ENCODE measurements around the gene RDH12.

The RDH12 gene

GRCh38 chr14:67673451-67673850 is 28.2 kb upstream of the RDH12 start:
- TF ChIP-seq CTCF (IDR thresholded peaks at IDR 0.05; ENCODE audit: low read length) (no peak), EZH2 (IDR thresholded peaks at IDR 0.05; ENCODE audit: borderline replicate concordance, low read length) (no peak)
- H3K9ac ChIP-seq (ENCODE audit: low read length) = peak overlapping the region; percentile 84
- H3K4me3 ChIP-seq (ENCODE audit: low read depth, low read length, poor library complexity, severe bottlenecking) = peak overlapping the region; percentile 81
- H2AFZ ChIP-seq (ENCODE audit: low read length) = no peak overlapping the region
- no peaks in the 10 kb centered on the region; the same call in 1 of the 2 replicates for H3F3A ChIP-seq (ENCODE audit: insufficient read depth, low read length)
- H3K4me1 ChIP-seq (ENCODE audit: insufficient read depth, low read length, severe bottlenecking) = peaks cover 29% of the 10 kb centered on the region
- no peak overlapping the region for H3K27ac ChIP-seq (ENCODE audit: low read depth, low read length, poor library complexity, severe bottlenecking)
- H3K27me3 ChIP-seq (ENCODE audit: insufficient read depth, low read length) = no peaks in the 10 kb centered on the region
- peaks cover 22% of the 10 kb centered on the region for H3K36me3 ChIP-seq (ENCODE audit: insufficient read depth, low read length)
- H3K4me2 ChIP-seq (ENCODE audit: low read length) = peak overlapping the region; percentile 99
- H3K9me2 ChIP-seq (ENCODE audit: low read depth, low read length) = no peaks in the 10 kb centered on the region
- peaks cover 29% of the 10 kb centered on the region for H3K79me2 ChIP-seq (ENCODE audit: insufficient read depth, low read length)
- 0 out of 2 replicates have a peak, but pooled peaks cover 3% of the 10 kb centered on the region for H4K20me1 ChIP-seq (ENCODE audit: insufficient read depth, low read length)
- H3K9me3 ChIP-seq (ENCODE audit: low read length) = no peaks in the 10 kb centered on the region

GRCh38 chr14:67674139-67674479 is 27.6 kb upstream of the RDH12 start:
- Histone ChIP-seq H3K4me1 (ENCODE audit: insufficient read depth, low read length, severe bottlenecking) (peaks cover 29% of the 10 kb centered on the region), H3K9me3 (ENCODE audit: low read length) (no peaks in the 10 kb centered on the region), H3K4me2 (ENCODE audit: low read length) (peak overlapping the region; percentile 99), H3K27me3 (ENCODE audit: insufficient read depth, low read length) (no peaks in the 10 kb centered on the region), H3K36me3 (ENCODE audit: insufficient read depth, low read length) (peaks cover 28% of the 10 kb centered on the region), H3F3A (ENCODE audit: insufficient read depth, low read length) (no peaks in the 10 kb centered on the region; the same call in 1 of the 2 replicates), H3K9ac (ENCODE audit: low read length) (peak overlapping the region; percentile 84), H3K9me2 (ENCODE audit: low read depth, low read length) (no peaks in the 10 kb centered on the region), H3K27ac (ENCODE audit: low read depth, low read length, poor library complexity, severe bottlenecking) (no peak overlapping the region), H4K20me1 (ENCODE audit: insufficient read depth, low read length) (0 out of 2 replicates have a peak, but pooled peaks cover 3% of the 10 kb centered on the region), H3K4me3 (ENCODE audit: low read depth, low read length, poor library complexity, severe bottlenecking) (peak overlapping the region; percentile 81), H3K79me2 (ENCODE audit: insufficient read depth, low read length) (peaks cover 29% of the 10 kb centered on the region), H2AFZ (ENCODE audit: low read length) (no peak overlapping the region)
- TF ChIP-seq EZH2 (IDR thresholded peaks at IDR 0.05; ENCODE audit: borderline replicate concordance, low read length) = no peak
- peak; percentile 24; the same call in 1 of the 2 replicates for TF ChIP-seq CTCF (IDR thresholded peaks at IDR 0.05; ENCODE audit: low read length)

- H3K27ac ChIP-seq (ENCODE audit: low read depth, low read length, poor library complexity, severe bottlenecking) = peak within 1 kb of the TSS; percentile 44
- TF ChIP-seq EZH2 (IDR thresholded peaks at IDR 0.05; ENCODE audit: borderline replicate concordance, low read length) (no peak), CTCF (IDR thresholded peaks at IDR 0.05; ENCODE audit: low read length) (peak; percentile 18; the same call in 1 of the 2 replicates)
Observed at GRCh38 chr14:67674480-67675218, 27.0 kb upstream of the RDH12 start, which contains the start of gene VTI1B. VTI1B (minus strand) TSS chr14:67674632; CDS start chr14:67674489, 143 bp downstream.

More at GRCh38 chr14:67674480-67675218, 27.0 kb upstream of the RDH12 start, which contains the start of gene VTI1B:
- H3K4me1 ChIP-seq (ENCODE audit: insufficient read depth, low read length, severe bottlenecking) = peaks cover 29% of the 10 kb centered on the region
- H4K20me1 ChIP-seq (ENCODE audit: insufficient read depth, low read length) = 0 out of 2 replicates have a peak, but pooled peaks cover 3% of the 10 kb centered on the region
- no peaks in the 10 kb centered on the region; the same call in 1 of the 2 replicates for H3F3A ChIP-seq (ENCODE audit: insufficient read depth, low read length)
- no peaks in the 10 kb centered on the region for H3K27me3 ChIP-seq (ENCODE audit: insufficient read depth, low read length)
- no peaks in the 10 kb centered on the region for H3K9me3 ChIP-seq (ENCODE audit: low read length)
- H3K36me3 ChIP-seq (ENCODE audit: insufficient read depth, low read length) = peaks cover 30% of the 10 kb centered on the region
- peak within 1 kb of the TSS; percentile 99 for H3K4me2 ChIP-seq (ENCODE audit: low read length)
- H3K9ac ChIP-seq (ENCODE audit: low read length) = peak within 1 kb of the TSS; percentile 84
- H3K4me3 ChIP-seq (ENCODE audit: low read depth, low read length, poor library complexity, severe bottlenecking) = peak within 1 kb of the TSS; percentile 81
- 0 out of 2 replicates have a peak within 1 kb of the TSS, but pooled peaks have one; percentile 8 for H2AFZ ChIP-seq (ENCODE audit: low read length)
- H3K79me2 ChIP-seq (ENCODE audit: insufficient read depth, low read length) = peaks cover 29% of the 10 kb centered on the region
- H3K9me2 ChIP-seq (ENCODE audit: low read depth, low read length) = no peaks in the 10 kb centered on the region

Measured in OCI-LY1 (cell line).